GM13977 (cell line): ENCODE results near the gene ANKRA2.

Source experiments
- DNase-seq: peaks from one replicate; pipeline ENCODE4 v3.0.0; 2012; ENCODE audit warnings: low spot score
- CTCF ChIP-seq: IDR thresholded peaks from 2 replicates; pipeline ENCODE4 v1.5.1; 2012; ENCODE audit warnings: mild to moderate bottlenecking, control low read depth; ENCODE audit not compliant: insufficient read depth; ENCODE audit errors: extremely low read depth, missing control alignments
- in situ Hi-C: fragments of 300-500 bp; cut with MboI; formaldehyde crosslinking; loops from one replicate; pipeline ENCODE4 v1.12.0; 2022; ENCODE audit warnings: low sequenced_read_pairs, low pct_unique_long_range_greater_than_20kb, mixed read lengths, inconsistent platforms; ENCODE audit not compliant: unreplicated experiment

Gene ANKRA2

GRCh38 chr5:73565139-73565968 lies at the start of gene ANKRA2, which contains the start of gene UTP15:
TSS of gene ANKRA2 (minus strand) at chr5:73565639. CDS start at chr5:73562881, 2,758 bp downstream.
TSS of gene UTP15 (plus strand) at chr5:73565743. CDS start at chr5:73567345, 1,602 bp downstream.
- in situ Hi-C loops, result no loop called here
- TF ChIP-seq CTCF, result no peak

GRCh38 chr5:73615085-73615484 lies 49.6 kb upstream of the ANKRA2 start:
- TF ChIP-seq CTCF, result no peak
- DNase-seq, result no peak
- in situ Hi-C loops, result no loop called here

More at GRCh38 chr5:73565139-73565968, at the start of gene ANKRA2, which contains the start of gene UTP15:
- peak; percentile 88 for DNase-seq

- TF ChIP-seq CTCF, result no peak
- in situ Hi-C loops, result no loop called here
- DNase-seq, result no peak
These were observed 47.4 kb upstream of the ANKRA2 start for GRCh38 chr5:73612799-73613198.

GRCh38 chr5:73607228-73607627 lies 41.8 kb upstream of the ANKRA2 start:
- in situ Hi-C loops, result no loop called here
- no peak for DNase-seq
- no peak for TF ChIP-seq CTCF

GRCh38 chr5:73606206-73606753 lies 40.8 kb upstream of the ANKRA2 start:
- no peak for DNase-seq
- no peak for TF ChIP-seq CTCF
- in situ Hi-C loops, result no loop called here

GRCh38 chr5:73605223-73606087 lies 40.0 kb upstream of the ANKRA2 start:
- in situ Hi-C loops, result no loop called here
- no peak for TF ChIP-seq CTCF
- no peak for DNase-seq
